Left ventricle myocardium inferior (tissue), 1 donor: ENCODE measurements around the gene ADCY7. TPM values are rescaled to one million over a fixed set of nuclear protein-coding genes. Genes with fewer than 3 reads are reported as not detected.

Experiments used
- DNase-seq: peaks from one replicate; pipeline ENCODE4 v3.0.0-alpha.2; 2020
- H3K27ac ChIP-seq: fragments of 200-600 bp; replicated peaks from 2 replicates; pipeline ENCODE4 v1.8.0; 2021
- H3K27me3 ChIP-seq: fragments of 200-600 bp; 2 replicates; pipeline ENCODE4 v1.8.0; 2021; ENCODE audit warnings: low read depth
- H3K36me3 ChIP-seq: fragments of 200-600 bp; 2 replicates; pipeline ENCODE4 v1.8.0; 2021
- H3K4me1 ChIP-seq: fragments of 200-600 bp; 2 replicates; pipeline ENCODE4 v1.8.0; 2021
- H3K4me3 ChIP-seq: fragments of 200-600 bp; 2 replicates; pipeline ENCODE4 v1.8.0; 2021; ENCODE audit warnings: mild to moderate bottlenecking, moderate library complexity
- H3K9me3 ChIP-seq: fragments of 200-600 bp; replicated peaks from 2 replicates; pipeline ENCODE4 v1.8.0; 2021
- intact Hi-C: fragments of 100-400 bp; cut with micrococcal nuclease; formaldehyde crosslinking; loops from one replicate; pipeline ENCODE4 v1.11.0; 2022
- microRNA-seq: library from miRNA; unstranded; fragments of <30 nt; microRNA quantifications from one replicate; pipeline ENCODE4 v1.2.0, GENCODE V29; 2020
- total RNA-seq: library from RNA; stranded (reverse); fragmentation: NEBNext Ultra II Directional; extraction: Animal tissue kit (Norgen Biotek cat#: 25700); gene quantifications from one replicate; pipeline ENCODE4 v1.2.1, GENCODE V29; 2021
- TF ChIP-seq, protein P1 (sequence below): fragments of 200-600 bp; IDR thresholded peaks from 2 replicates; pipeline ENCODE4 v1.8.0; 2021; ENCODE audit warnings: antibody characterized with exemption, mild to moderate bottlenecking, borderline replicate concordance
- donor health status: DM: no; HTN: yes; CAD: no; lungs with severe emphysema.

ADCY7 gene
- total RNA-seq, 1 donor from 2014 or later = 9.7 TPM

DNA sequence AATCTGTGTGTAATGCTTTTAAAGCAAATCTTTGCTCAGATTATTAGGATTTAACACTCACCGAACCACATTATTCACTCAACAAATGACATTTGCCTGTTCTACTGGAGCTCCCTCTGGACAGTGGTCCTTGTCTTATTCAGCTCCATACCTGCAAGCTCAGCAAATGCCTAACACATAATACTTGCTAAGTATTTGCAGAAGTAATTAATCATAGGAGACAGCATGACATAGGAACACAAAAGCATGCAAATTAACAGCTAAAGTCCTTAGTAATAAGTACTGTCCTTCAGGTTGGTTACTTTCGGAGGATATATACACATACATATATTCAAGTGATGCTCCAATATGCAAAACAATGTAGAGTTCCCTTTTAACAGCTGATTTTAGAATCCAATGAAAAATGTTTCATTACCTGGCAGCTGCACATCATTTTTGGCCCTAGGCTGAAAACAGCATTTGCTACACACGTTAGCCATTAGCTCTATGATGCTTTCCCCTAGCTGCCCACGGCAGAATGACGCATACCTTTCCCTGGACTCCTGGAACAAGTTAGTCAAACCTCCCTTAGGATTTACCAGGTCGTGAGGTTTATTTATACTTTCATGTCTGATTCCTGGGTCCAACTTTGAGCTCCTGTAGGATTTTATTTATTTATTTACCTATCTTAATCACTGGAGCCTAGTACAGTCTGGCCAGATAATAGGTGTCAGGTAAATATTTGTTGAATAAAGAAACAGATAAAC, 93.9 kb downstream of the ADCY7 start:
- peaks cover 36% of the 10 kb centered on the region for H3K36me3 ChIP-seq
- intact Hi-C loops = no loop called here
- no peaks in the 10 kb centered on the region for H3K27me3 ChIP-seq
- no peak for DNase-seq
- H3K9me3 ChIP-seq = no peaks in the 10 kb centered on the region
- no peak overlapping the region for H3K4me3 ChIP-seq
- H3K27ac ChIP-seq = no peak overlapping the region
- TF ChIP-seq, protein P1, sequence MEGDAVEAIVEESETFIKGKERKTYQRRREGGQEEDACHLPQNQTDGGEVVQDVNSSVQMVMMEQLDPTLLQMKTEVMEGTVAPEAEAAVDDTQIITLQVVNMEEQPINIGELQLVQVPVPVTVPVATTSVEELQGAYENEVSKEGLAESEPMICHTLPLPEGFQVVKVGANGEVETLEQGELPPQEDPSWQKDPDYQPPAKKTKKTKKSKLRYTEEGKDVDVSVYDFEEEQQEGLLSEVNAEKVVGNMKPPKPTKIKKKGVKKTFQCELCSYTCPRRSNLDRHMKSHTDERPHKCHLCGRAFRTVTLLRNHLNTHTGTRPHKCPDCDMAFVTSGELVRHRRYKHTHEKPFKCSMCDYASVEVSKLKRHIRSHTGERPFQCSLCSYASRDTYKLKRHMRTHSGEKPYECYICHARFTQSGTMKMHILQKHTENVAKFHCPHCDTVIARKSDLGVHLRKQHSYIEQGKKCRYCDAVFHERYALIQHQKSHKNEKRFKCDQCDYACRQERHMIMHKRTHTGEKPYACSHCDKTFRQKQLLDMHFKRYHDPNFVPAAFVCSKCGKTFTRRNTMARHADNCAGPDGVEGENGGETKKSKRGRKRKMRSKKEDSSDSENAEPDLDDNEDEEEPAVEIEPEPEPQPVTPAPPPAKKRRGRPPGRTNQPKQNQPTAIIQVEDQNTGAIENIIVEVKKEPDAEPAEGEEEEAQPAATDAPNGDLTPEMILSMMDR = no peak
- peaks cover 37% of the 10 kb centered on the region for H3K4me1 ChIP-seq

DNA sequence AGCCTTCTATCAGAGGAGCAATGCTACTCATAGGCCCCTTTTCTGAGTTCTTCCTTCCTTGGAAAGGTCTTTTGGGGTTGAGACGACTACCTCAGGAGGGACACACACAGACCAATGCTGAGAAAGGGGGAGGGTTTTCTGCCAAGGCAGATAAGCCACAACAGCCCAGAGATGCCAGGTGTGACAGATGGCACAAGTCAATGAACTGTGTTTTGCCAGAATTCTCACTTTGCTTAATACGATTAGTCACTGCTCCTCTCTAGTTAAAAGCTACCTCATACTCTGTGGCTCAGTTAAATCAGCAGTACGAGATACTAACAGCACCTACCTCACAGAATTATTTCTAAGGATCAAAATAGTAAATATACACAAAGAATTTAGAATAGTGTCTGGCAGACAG, 94.4 kb downstream of the ADCY7 start:
- no peak for DNase-seq
- peaks cover 43% of the 10 kb centered on the region for H3K4me1 ChIP-seq
- TF ChIP-seq, protein P1 = no peak
- no peaks in the 10 kb centered on the region for H3K27me3 ChIP-seq
- intact Hi-C loops = no loop called here
- peaks cover 35% of the 10 kb centered on the region for H3K36me3 ChIP-seq
- H3K9me3 ChIP-seq = no peaks in the 10 kb centered on the region
- H3K27ac ChIP-seq = no peak overlapping the region
- H3K4me3 ChIP-seq = no peak overlapping the region

DNA sequence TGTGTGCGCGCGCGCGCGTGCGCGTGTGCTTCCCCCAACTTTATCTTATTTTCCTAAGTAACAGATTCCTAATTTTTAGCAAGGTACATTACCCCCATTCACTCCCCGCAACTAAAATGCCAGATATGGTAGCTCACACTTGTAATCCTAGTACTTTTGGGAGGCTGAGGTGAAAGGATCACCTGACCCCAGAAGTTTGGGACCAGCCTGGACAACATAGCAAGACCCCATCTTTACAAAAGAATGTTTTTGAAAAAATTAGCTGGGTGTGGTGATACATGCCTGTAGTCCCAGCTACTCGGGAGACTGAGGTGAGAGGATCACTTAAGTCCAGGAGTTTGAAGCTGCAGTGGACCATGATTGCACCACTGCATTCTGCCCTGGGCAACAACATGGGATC, 97.3 kb downstream of the ADCY7 start:
- intact Hi-C loops = no loop called here
- no peak overlapping the region for H3K4me3 ChIP-seq
- peaks cover 22% of the 10 kb centered on the region for H3K36me3 ChIP-seq
- DNase-seq = no peak
- TF ChIP-seq, protein P1 = no peak
- no peaks in the 10 kb centered on the region for H3K27me3 ChIP-seq
- H3K27ac ChIP-seq = no peak overlapping the region
- no peaks in the 10 kb centered on the region for H3K9me3 ChIP-seq
- peaks cover 71% of the 10 kb centered on the region for H3K4me1 ChIP-seq

DNA sequence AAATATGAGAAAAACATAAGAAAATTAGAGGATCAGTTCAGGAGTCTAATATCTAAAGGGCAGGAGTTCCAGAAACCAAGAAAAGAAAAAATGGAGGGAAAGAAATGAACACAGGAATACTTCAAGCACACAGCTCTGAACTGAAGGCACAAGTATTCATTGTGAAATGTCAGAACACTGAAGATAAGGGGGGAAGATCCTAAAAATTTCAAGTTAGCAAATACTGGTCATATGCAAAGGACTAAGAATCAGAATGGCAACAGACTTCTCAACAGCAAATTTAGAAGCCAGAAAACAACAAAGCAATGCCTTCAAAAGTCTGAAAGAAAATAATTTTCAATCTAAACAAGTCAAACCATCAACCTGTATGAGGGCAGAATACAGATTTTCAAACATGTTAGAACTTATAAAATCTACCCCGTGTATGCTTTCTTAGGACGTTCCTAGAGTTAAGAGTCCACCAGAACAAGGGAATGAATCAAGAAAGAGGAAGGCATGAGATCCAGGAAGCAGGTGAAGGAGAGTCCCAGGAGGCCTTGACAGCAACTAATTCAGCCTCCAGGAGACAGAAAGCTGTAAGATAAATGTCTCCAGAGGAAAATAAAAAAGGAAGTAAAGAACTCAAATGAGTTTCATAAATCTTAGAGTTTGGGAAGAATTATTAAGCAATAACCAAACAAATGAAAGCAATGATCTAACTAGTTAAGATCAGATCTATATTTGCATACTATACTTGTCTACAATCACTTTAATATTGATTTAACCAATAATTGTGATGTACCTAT, 99.6 kb downstream of the ADCY7 start:
- Histone ChIP-seq H3K9me3 (no peaks in the 10 kb centered on the region), H3K27me3 (no peaks in the 10 kb centered on the region), H3K27ac (no peak overlapping the region), H3K4me3 (no peak overlapping the region), H3K4me1 (peaks cover 61% of the 10 kb centered on the region), H3K36me3 (peaks cover 22% of the 10 kb centered on the region)
- DNase-seq = no peak
- TF ChIP-seq, protein P1 = no peak
- intact Hi-C loops = no loop called here

Small RNAs within 50 kb of the gene (microRNA-seq; reads per million reads assigned to microRNA genes)
- gene MIR6771 = not detected

Other genes with a start within 250 kb of the ADCY7 start
- 18.9 TPM for gene CNEP1R1, start 241.3 kb upstream of the ADCY7 start, total RNA-seq
- 9.0 TPM for gene HEATR3, start 200.6 kb upstream of the ADCY7 start, total RNA-seq
- 7.5 TPM for gene TENT4B, start 113.2 kb upstream of the ADCY7 start, total RNA-seq
- 52.3 TPM for gene BRD7, start 102.4 kb downstream of the ADCY7 start, total RNA-seq